ENCODE data around the gene CA4.

The CA4 gene

GRCh38 chr17:60154616-60155426, 5.0 kb downstream of the CA4 start:
- DNase-seq (ENCODE audit: low read depth in 1 of 2, low spot score in 1 of 2) = no peak

DNA sequence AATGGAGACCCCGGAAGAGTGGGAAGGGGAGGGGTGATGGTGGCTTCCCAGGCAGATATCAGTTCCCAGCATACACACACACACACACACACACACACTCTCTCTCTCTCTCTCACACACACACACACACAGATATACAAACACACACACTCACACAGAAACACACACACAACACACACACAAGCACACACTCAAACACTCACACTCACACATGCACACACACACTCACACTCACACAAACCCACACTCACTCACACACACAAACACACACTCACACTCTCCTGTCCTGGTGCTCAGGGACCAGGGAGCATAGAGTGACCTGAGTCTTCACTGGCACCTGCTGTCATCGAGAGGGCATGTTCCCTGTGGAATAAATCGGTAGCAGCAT, 5.6 kb downstream of the CA4 start:
- DNase-seq (ENCODE audit: low read depth in 1 of 2, low spot score in 1 of 2) = no peak

DNA sequence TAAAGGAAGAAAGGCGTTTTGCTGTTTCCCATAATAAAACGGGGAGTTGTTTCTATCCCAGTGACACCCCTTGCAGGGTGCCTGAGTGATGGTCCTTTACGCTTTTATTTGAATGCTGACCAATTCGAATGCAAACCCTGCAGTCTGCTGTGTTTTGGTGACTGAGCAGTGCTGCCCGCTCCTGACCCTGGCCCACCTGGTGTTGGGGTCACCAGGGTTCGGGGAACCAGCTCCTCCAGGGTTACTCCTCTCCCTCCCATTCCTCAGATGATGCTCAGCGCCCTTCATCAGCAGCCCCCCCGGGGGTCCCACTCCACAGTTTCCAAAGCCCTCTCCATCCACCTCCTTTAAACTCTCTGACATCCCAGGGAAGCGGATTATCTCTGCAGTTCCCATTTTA, 6.0 kb downstream of the CA4 start:
- DNase-seq (ENCODE audit: low read depth in 1 of 2, low spot score in 1 of 2) = no peak

GRCh38 chr17:60156746-60157145, 7.0 kb downstream of the CA4 start:
- DNase-seq (ENCODE audit: low read depth in 1 of 2, low spot score in 1 of 2) = no peak

- DNase-seq (ENCODE audit: low read depth in 1 of 2, low spot score in 1 of 2) = no peak
These were observed 7.8 kb downstream of the CA4 start for GRCh38 chr17:60157487-60158040.

- DNase-seq (ENCODE audit: low read depth in 1 of 2, low spot score in 1 of 2) = no peak
These were observed 9.1 kb downstream of the CA4 start for GRCh38 chr17:60158751-60159478.

DNA sequence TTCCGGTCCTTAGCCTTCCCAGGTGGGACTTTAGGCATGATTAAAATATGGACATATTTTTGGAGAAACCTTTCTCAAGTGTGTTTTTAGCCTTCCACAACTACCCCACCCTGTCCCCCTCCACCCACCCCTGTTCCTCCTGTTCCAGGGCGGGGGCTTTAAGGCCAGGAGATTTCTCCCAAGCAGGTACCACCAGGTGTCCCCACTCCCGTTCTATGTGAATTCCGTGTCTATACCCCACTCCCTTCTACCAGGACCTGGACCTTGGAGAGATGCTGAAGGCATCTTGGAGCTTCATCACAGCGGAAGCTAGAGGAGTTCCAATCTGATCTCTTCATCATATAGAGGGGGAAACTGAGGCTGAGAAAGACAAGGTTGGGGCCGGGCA, 9.7 kb downstream of the CA4 start:
- no peak for DNase-seq (ENCODE audit: low read depth in 1 of 2, low spot score in 1 of 2)

DNA sequence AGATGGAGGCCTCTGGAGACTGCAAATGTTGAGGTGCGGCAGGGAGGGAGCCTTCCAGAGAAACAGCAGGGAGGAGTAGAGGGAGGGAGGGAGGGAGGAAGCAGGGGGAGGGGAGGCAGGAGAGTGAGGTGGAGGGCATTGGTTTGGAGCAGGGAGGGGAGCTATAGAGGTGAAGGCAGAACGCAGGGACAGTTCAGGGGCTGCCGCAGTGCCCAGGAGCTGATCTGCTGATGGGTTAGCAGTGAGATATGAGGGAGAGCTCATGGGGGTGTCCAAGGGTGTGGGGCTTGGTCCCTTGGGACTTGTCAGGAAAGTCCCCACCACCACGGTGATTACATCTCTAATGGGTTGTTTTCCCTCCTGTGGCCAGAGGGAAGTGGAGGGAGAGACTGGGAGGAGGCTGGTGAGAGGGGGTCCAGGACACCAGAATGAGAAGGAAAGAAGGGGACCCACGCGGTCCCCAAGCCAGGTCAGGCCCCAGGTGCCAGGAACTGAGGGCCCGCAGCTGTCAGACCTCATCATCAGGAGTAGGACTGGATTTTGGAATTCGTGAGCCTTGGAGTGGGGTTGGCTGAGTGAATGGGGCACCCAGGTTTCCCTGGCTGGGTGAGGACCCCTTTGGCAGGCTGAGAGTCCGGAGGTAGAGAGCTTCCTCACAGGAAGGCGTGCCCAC, 11.2 kb downstream of the CA4 start:
- DNase-seq (ENCODE audit: low read depth in 1 of 2, low spot score in 1 of 2) = no peak

- DNase-seq (ENCODE audit: low read depth in 1 of 2, low spot score in 1 of 2) = no peak
These were observed 12.0 kb downstream of the CA4 start for GRCh38 chr17:60161598-60162330.

GRCh38 chr17:60163108-60163784, 13.5 kb downstream of the CA4 start:
- DNase-seq (ENCODE audit: low read depth in 1 of 2, low spot score in 1 of 2) = no peak

DNA sequence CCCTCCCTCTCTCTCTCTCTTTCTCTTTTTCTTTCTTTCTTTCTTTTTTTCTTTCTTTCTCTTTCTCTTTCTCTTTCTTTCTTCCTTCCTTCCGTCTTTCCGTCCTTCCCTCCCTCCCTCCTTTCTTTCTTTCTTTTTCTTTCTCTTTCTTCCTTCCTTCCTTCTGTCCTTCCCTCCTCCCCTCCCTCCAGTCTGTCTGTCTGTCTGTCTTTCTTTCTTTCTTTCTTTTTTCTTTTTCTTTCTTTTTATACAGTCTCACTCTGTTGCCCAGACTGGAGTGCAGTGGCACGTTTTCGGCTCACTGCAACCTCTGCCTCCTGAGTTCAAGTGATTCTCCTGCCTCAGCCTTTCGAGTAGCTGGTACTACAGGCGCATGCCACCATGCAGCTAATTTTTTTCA, 14.4 kb downstream of the CA4 start:
- DNase-seq (ENCODE audit: low read depth in 1 of 2, low spot score in 1 of 2) = no peak

DNA sequence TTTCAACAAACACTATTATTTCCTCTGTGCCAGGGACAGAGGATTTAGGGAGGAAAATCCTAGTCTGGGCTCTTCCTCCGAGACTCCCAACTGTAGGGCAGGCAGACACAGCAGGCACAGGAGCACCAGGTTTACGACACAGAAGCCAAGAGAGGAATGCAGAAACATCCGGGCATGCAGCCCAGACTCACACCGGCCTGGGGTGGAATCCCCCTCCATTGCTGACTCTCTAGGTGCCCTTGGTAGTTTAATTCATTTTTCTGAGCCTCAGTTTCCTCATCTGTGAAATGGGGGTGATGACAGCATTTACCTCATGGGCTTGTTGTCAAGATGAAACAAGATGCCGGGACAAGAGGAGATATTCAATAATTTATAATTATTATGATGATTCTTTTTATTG, 14.9 kb downstream of the CA4 start:
- no peak for DNase-seq (ENCODE audit: low read depth in 1 of 2, low spot score in 1 of 2)

- DNase-seq (ENCODE audit: low read depth in 1 of 2, low spot score in 1 of 2) = no peak
These were observed 15.4 kb downstream of the CA4 start for GRCh38 chr17:60165223-60165622.

GRCh38 chr17:60165971-60166370, 16.2 kb downstream of the CA4 start:
- DNase-seq (ENCODE audit: low read depth in 1 of 2, low spot score in 1 of 2) = no peak

DNA sequence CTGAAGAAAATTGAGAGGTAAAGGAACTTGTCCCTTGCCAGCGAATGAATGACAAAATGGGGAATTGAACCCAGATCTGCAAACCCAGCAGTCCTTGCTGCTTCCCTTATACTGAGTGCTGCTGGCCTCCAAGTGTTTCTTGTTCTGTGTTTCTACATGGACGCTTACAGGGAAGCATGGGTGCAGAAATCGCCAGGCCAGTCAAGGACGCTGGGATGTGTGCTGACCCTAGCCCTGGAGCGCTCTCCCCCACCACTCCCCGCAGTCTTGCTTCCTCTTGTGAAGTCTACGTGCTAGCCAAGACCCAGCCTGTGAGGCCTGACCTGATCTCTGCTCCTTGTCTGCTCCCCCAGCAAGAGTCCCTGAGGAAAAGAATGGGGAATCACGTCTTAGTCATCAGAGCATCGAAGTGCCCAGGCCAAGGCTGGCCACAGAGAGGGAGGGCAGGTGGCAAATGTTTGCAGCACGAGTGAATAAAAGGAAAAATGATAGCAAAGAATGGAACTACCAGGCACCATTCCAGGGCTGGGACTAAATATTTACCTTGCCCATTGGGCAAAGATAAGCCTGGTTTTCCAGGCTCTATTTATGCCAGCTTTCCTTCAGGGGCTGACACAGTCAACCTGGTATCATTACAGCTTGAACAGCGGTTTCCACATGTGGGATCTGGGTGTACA, 17.4 kb downstream of the CA4 start:
- DNase-seq (ENCODE audit: low read depth in 1 of 2, low spot score in 1 of 2) = no peak

- no peak for DNase-seq (ENCODE audit: low read depth in 1 of 2, low spot score in 1 of 2)
These were observed 18.9 kb downstream of the CA4 start for GRCh38 chr17:60168654-60169053.

- DNase-seq (ENCODE audit: low read depth in 1 of 2, low spot score in 1 of 2) = no peak
These were observed 20.4 kb downstream of the CA4 start for GRCh38 chr17:60169921-60170817.

DNA sequence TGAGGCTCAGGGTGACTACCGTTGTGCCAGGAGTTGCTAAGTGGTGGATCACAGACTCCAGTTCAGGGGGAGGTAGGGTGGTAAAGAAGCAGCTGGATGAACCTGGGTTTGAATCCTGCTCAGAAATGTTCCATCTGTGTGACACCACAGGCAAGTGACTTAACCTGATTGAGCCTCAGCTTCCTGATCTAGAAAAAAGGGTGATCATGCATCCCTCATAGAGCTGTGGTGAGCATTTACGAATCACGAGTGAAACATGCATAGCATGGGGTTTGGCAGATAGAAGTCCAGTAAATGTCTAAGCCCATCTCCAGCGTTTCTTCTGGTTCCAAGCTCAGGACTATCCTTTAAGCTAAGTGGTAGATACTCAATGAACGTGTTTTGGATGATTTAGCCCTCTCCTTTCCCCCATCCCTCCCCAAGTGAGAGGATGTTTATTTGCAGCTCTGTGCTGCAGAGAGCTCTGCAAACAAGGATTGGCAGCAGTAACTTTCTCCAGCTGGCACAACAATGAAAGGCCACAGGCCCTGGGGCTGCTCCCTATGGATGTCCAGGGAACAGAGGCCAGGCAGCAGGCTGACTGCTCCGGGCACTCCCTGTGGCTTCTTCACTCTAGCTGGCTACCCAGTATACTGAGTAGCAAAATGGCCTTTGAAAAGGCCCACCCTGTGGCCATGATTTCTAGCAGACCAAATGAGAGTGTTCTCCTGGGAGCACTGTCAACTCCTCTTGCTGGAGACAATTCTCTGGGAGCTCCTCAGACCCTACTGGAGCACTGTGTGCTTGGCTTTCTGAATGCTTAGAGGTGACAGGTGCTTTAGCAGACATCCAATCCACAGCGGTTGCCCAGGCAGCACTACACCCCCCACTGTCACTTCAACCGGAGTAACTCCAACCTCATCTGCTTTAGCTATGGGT, 21.3 kb downstream of the CA4 start:
- no peak for DNase-seq (ENCODE audit: low read depth in 1 of 2, low spot score in 1 of 2)
